GM10847 (cell line): ENCODE data around the gene DYRK1B.

Source experiments
- POLR2A ChIP-seq: IDR thresholded peaks from 2 replicates; pipeline ENCODE4 v1.6.1; 2011; ENCODE audit not compliant: insufficient read length; ENCODE audit errors: extremely low read depth

The DYRK1B gene

GRCh38 chr19:39818626-39819097 lies 15.3 kb downstream of the DYRK1B start:
- no peak for TF ChIP-seq POLR2A

GRCh38 chr19:39817888-39818561 lies 15.9 kb downstream of the DYRK1B start:
- no peak for TF ChIP-seq POLR2A

DNA sequence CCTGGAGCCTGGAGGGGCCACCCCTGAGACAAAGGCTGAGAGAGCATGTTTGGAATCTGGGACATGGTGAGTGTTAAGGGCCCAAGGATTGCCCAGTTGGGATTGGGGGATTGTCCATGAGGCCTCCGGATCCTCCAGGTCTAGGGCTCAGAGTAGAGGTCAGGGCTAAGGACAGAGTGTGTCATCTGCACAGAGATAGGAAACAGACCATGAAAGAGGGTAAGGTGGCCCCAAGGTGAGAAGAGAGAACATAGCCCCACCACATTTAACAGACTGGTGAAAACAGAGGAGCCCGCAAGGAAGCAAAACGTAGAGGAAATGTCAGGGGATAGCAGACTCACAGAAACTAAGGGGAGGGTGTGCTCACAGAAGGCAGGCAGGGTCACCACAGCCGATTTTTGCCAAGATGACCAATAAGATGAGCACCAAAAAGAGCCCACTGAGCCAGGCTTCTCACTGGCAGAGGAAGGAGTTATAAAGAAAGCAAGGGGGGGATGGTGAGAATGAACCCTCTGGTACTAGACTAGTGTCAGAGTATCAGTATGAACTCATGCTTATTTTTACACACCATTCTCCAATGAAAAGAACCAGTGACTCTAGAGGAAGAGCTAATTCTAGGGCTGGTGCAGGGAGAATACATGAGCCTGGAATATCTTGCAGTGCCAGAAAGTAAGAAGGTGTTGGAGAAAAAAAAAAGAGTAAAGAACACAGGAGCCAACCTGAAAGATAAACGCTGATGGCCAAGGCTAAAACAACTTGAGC lies 17.5 kb downstream of the DYRK1B start:
- TF ChIP-seq POLR2A, result no peak

GRCh38 chr19:39814595-39814994 lies 19.4 kb downstream of the DYRK1B start:
- no peak for TF ChIP-seq POLR2A

DNA sequence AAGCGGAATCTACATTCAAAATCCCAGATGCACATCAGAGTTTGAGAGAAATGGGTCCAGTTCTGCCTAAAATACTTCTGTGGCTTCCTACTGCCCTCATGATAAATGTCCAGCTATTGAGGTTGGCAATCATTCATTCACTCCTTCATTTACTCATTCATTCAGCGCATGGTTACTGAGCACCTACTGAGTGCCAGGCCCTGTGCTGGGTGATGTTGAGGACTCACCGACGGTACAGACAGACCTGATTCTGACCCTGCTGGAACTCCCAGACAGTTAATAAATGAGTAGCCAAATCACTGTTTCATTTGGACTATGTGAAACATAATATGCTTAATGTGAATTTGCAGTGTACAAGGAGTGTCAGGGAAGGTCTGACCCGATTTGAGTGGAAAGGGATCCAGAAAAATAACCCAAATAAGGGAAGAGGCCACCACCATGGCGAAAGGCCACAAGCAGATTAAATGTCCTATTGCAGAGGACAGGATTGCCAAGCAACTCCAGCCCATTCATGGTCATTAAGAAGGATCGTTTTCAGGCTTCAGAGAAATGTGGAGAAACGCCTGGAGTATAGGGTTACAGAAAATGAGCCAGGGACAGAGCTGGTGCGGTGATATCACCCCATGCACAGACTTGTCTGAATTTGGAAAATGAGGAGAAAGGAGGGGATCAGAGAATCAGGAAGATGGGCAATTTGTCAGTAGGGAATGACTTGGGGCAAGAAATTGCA lies 20.5 kb downstream of the DYRK1B start:
- TF ChIP-seq POLR2A, result no peak

- TF ChIP-seq POLR2A, result no peak
These were observed 22.9 kb downstream of the DYRK1B start for GRCh38 chr19:39811064-39811463.

DNA sequence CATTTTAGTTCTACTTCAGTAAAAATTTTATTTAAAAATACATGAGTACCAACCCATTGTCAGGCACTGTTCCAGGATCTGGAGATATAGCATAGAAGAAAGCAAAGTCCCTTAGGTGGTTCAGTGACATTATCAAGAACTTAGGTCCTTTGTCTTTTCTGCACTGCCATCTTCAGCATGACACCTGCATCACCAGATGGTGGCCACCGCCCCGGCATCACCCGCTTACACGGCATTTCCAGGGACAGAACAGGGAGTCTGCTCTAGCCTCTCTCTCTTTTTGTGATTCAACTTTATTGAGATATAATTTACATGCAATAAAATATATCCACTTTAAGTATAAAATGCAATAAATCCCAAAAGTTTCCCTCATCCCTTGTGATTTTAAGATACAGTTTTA lies 23.5 kb downstream of the DYRK1B start:
- TF ChIP-seq POLR2A, result no peak

DNA sequence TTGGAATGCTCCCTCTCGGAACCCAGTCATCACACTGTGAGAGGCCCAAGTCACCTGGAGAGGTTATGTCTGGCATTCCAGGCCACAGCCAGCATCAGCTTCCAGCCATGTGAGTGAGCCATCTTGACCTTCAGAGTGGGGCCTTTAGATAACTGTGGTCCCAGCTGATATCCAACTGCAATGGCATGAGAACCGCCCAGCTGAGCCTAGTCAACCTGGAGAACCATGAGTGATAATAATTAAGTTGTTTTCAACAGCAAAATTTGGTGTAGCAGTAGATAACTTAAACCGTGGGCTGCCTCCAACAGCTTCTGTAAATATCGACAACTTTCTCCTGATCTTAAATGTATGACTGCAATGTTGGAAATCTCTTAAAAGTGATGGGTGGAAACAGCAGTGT lies 24.6 kb downstream of the DYRK1B start:
- TF ChIP-seq POLR2A, result no peak

GRCh38 chr19:39807846-39808364 lies 26.1 kb downstream of the DYRK1B start:
- no peak for TF ChIP-seq POLR2A

GRCh38 chr19:39805104-39805503 lies 28.9 kb downstream of the DYRK1B start:
- no peak for TF ChIP-seq POLR2A

GRCh38 chr19:39802958-39803357 lies 31.0 kb downstream of the DYRK1B start:
- no peak for TF ChIP-seq POLR2A

GRCh38 chr19:39797083-39797482 lies 36.9 kb downstream of the DYRK1B start:
- TF ChIP-seq POLR2A, result no peak

DNA sequence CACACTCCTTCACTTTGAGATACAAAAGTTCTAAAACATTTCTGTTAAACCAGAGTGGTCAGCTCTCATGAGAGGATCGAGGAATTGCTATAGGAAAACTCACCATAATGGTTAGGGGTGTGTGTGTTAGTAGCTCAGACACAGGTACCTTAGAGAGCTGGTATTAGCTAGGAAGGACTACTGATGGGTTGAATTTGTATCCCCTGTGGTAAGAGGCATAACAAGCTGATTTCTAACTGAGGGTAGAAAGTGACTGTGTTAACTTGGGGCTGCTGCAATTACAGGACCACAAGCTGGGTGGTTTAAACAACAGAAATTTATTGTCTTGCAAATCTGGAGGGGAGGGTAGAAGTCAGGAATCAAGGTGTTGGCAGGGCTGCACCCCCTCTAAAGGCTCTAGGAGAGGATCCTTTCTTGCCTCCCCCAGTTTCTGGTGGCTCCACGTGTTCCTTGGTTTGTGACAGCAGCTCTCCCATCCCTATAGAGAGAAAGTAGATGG lies 37.9 kb downstream of the DYRK1B start:
- no peak for TF ChIP-seq POLR2A

GRCh38 chr19:39795001-39795400 lies 39.0 kb downstream of the DYRK1B start:
- no peak for TF ChIP-seq POLR2A

DNA sequence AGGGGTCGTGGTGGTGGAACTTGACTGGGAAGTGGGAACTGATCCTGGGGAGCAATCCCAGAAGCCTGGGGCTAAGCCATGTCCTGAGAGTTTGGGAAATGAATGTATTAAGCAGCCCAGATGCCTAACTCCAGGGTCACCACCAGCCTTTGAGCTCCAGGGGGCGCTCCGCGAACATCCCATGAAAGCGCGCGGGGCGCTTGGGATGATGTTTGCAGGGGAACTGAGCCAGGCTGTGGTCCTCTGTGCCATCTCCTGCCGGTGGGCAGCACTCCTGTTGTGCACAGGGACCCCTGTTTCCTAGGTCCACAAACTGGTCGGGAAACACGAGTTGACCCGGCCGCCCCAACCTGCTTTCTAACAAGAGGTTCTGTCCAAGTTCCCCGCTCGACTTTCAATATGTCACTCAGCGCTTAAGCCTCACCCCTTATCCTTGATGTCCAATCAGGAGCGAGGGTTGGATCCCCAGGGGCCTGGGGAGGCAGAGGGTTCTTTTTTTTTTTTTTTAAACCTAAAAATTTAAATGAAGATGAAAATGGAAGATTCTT lies 40.9 kb downstream of the DYRK1B start:
- TF ChIP-seq POLR2A, result no peak
